HG03565 (cell line): ENCODE measurements around the gene PRAMEF17.
"Not testable (repeated sequence)": the region's sequence is repeated elsewhere in the genome, so short reads cannot be mapped to it uniquely, and the experiment has no call there.

Source experiments
- ATAC-seq: cut with Tn5 transposase; IDR thresholded peaks from one replicate; pipeline ENCODE4 v1.9.1; 2021; ENCODE audit warnings: mild to moderate bottlenecking, moderate library complexity; ENCODE audit not compliant: unreplicated experiment

The PRAMEF17 gene, protein sequence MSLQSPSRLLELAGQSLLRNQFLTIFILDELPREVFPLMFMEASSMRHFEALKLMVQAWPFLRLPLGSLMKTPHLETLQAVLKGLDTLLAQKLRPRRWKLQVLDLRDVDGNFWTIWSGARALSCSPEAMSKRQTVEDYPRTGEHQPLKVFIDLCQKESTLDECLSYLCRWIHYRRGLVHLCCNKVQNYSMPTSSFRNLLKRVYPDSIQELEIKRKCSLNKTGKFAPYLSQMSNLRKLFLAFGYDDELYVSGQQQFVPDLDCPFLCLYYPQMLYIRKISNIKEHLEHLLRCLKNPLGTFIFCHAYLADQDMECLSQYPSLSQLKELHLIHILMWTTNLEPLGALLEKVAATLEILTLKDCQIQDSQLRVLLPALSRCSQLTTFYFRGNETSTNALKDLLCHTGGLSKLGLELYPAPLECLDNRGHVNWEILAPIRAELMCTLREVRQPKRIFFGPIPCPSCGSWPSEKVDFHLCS

DNA sequence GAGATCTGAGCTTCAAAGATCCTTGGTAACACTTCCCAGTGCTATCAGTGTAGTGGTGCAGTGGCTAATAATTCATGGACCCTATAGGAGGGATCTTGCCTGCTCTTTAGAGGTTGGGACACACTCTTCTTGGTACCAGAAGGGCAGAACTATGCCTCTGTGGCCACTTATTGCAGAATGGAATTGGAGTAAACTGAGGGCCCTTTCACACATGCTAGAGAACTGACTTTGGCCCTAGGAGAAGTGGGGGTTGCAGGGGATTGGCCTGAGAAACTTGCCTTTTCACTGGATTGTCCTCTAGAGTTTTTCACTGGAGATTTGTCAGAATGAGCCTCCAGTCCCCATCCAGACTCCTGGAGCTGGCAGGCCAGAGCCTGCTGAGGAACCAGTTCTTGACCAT, at the start of gene PRAMEF17:
PRAMEF17 (plus strand) TSS at position 301 of the 400 bp plus-strand sequence; CDS start at position 327, 26 bp downstream.
- ATAC-seq: not testable (repeated sequence)

DNA sequence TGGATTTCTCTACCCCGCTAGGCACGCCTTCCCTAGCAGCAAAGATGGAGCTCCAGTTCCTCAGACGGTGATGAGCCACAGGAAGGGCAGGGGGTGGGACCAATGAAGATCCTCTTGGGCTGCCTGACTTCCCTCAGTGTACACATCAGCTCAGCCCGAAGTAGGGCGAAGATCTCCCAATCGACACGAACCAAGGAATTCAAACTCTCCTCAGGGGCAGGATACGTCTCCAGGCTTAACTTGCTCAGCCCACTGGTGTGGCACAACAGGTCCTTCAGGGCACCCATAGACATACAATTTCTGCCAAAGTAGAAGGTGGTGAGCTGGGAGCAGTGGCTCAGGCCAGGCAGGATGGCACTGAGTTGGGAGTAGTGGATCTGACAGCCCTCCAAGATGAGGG, 46.9 kb upstream of the PRAMEF17 start:
- not testable (repeated sequence) for ATAC-seq

DNA sequence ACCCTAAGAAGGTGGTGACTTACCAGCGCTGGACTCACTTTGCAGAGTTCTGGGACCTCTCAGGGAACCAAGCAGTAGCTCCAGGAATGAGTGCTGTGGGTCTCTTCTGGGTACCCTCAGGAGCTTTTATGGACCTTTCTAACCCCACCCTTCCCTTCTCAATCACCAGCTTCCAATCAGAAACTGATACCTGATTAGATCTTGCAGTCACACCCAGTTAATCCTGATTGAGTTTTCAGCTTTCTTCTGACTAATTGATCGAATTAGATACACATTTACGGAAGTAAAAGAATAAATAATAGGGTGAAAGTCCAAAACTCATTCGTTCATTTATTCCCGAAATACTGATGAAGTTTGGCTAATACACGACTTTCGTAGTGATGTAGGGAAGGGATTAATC, 42.4 kb upstream of the PRAMEF17 start, which contains the start of gene PRAMEF14:
PRAMEF14 (minus strand) TSS at position 101 of the 400 bp plus-strand sequence. CDS start 1,820 bp downstream, outside the sequence.
- ATAC-seq: not testable (repeated sequence)

DNA sequence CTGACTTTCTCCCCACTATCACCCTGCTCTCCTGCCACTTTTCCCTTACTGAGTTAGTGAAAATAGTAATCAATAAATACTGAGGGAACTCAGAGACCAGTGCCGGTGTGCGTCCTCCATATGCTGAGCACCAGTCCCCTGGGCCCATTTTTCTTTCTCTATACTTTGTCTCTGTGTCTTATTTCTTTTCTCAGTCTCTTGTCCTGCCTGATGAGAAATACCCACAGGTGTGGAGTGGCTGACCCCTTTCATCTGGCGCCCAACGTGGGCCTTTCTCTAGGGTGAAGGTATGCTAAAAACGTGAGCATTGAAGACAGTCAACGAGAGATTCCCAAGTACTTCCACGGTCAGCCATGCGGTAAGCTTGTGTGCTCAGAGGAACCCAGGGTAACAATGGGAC, 36.0 kb upstream of the PRAMEF17 start:
- not testable (repeated sequence) for ATAC-seq

DNA sequence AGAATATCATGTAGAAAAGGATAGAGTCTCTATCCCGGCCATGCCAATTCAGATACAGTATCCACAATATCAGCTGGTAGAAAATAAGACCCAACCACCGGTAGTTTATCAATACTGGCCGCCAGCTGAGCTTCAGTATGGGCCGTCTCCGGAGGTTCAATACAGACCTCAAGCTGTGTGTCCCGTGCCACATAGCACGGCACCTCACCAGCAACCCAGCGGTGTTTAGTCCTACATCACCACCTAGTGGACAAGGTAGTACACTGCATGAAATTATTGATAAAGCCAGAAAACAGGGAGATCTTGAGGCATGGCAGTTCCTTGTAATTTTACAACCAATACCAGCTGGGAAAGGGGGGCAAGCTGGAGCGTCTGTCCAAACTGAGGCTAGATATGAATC, 35.0 kb upstream of the PRAMEF17 start:
- ATAC-seq: not testable (repeated sequence)

DNA sequence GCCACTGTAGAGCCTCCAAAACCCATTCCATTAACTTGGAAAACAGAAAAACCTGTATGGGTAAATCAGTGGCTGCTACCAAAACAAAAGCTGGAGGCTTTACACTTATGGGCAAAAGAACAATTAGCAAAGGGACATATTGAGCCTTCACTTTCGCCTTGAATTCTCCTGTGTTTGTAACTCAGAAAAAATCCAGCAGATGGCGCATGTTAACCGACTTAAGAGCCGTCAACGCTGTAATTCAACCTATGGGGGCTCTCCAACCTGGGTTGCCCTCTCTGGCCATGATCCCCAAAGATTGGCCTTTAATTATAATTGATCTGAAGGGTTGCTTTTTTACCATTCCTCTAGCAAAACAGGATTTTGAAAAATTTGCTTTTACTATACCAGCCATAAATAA, 32.7 kb upstream of the PRAMEF17 start:
- not testable (repeated sequence) for ATAC-seq

DNA sequence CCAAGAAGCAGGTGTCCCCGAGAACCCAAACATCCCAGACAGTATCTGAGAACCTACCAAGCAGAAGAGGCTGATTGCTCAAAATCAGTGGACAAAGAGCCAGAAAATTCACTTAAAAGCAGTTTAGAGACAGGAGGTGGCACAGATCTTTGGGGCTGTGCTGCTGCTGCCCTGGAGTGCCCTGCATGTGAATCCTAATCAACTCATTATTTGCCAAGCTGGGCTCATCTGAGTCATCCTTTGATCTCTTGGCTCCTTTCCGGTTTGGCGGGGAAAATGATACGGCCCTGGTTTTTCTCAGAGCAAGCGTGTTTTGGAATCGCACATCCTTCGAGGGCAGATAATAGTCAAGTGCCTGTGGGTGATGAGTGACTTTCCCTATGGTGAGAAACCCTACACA, 27.1 kb upstream of the PRAMEF17 start:
- not testable (repeated sequence) for ATAC-seq

DNA sequence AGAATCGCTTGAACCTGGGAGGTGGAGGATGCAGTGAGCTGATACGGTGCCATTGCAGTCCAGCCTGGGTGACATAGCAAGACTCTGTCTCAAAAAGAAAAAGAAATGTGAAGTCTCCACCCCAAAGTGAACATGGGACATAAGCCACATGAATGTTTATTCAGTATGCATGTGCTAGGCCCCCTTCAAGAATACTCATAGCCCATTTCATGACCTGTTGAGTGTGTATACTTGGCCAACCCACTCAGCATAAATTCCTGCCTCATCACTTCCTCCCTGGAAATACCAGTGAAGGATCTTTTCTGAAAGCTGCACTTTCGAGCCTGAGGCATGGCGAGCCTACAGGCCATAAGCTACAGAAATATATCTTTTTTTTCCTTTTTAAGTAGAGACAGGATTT, 24.5 kb upstream of the PRAMEF17 start:
- ATAC-seq: not testable (repeated sequence)

DNA sequence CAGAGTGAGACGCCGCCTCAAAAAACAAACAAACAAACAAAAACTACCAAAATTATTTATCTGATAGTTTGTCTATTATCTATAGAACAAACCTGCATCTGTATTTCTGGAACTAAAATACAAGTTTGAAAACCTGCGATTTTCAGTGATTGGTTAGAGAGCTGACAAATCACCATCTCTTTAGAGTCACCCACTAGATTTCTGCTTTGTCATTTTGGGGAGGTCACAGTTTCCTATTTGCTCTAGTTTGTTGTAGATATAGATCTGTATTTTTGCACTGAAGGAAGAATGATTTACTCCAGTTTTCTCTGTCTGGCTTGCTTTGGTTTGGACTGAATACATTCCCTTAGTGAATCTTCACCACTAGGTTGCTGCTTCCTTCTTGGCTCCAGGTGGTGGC, 22.9 kb upstream of the PRAMEF17 start:
- not testable (repeated sequence) for ATAC-seq

DNA sequence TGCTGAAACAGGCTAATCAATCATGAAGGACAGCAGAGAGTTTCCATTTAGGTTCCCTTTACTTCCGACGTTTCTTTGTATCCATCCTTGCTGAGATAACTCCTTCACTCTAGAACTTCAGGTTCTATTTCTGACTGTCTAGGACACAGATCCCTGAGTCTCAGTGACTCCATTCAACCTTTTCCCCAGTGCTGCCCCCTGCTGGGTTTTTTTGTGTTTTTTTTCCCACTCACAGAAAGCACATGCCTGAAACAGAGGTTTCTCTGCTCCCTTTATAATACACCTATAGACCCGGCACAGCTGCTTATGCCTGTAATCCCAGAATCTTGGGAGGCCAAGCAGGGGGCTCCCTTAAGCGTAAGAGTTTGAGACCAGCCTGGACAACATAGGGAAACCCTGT, 20.9 kb upstream of the PRAMEF17 start:
- not testable (repeated sequence) for ATAC-seq

DNA sequence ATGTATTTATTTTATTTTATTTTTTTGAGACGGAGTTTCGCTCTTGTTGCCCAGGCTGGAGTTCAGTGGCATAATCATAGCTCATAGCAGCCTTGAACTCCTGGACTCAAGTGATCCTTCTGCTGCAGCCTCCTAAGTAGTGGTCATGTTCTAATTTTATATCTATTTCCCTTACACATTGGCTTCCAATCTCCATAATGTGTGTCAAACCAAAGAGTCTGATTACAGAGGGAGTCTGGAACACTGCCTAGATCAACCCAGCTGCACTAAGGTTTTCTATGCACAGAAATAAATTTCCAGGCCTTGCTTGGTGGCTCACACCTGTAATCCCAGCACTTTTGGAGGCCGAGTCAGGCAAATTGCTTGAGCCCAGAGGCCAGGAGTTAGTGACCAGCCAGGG, 10.4 kb upstream of the PRAMEF17 start:
- not testable (repeated sequence) for ATAC-seq

DNA sequence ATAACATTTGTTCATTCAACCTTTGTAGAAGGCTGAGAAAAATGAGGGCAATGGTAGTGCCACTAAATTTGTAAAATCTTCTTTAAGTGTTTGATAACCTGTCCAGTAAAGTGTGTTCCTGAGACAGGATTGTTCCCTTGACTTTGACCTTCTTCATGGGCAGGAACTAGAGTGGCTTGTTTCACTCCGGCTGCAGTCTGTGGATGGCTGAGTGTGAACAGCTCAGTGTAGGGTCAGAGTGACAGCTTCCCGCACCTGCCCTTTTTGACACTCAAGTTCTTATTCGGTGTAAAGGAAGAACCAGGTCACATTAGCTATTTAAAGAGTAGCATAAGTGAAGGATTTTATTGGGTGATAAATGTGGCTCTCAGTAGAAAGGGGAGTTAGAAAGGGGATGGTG, 9.1 kb upstream of the PRAMEF17 start:
- ATAC-seq: not testable (repeated sequence)

DNA sequence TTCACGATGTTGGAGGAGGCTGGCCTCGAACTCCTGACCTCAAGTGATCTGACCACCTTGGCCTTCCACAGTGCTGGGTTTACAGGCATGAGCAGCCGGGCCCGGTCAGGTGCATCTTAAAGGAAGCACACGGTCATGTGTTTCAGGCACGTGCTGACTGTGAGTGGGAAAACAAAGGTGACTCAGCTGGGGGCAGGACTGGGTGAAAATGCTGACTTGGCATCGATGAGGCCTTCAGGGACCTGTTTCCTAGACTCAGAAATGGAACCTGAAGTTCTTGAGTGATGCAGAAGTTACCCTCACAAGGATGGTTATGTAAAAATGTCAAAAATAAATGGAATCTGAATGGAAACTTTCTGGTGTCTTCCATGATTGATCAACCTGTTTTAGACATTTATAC, 3.6 kb downstream of the PRAMEF17 start:
- ATAC-seq: not testable (repeated sequence)

DNA sequence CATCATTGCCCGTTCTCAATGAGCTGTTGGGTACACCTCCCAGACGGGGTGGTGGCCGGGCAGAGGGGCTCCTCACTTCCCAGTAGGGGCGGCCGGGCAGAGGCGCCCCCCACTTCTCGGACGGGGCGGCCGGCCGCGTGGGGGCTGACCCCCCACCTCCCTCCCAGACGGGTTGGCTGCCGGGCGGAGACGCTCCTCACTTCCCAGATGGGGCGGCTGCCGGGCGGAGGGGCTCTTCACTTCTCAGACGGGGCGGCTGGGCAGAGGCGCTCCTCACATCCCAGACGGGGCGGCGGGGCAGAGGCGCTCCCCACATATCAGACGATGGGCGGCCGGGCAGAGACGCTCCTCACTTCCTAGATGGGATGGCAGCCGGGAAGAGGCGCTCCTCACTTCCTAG, 5.3 kb downstream of the PRAMEF17 start:
- ATAC-seq: not testable (repeated sequence)

DNA sequence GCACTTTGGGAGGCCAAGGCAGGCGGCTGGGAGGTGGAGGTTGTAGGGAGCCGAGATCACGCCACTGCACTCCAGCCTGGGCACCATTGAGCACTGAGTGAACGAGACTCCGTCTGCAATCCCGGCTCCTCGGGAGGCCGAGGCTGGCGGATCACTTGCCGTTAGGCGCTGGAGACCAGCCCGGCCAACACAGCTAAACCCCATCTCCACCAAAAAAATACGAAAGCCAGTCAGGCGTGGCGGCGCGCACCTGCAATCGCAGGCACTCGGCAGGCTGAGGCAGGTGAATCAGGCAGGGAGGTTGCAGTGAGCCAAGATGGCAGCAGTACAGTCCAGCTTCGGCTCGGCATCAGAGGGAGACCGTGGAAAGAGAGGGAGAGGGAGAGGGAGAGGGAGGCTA, 5.9 kb downstream of the PRAMEF17 start:
- not testable (repeated sequence) for ATAC-seq

DNA sequence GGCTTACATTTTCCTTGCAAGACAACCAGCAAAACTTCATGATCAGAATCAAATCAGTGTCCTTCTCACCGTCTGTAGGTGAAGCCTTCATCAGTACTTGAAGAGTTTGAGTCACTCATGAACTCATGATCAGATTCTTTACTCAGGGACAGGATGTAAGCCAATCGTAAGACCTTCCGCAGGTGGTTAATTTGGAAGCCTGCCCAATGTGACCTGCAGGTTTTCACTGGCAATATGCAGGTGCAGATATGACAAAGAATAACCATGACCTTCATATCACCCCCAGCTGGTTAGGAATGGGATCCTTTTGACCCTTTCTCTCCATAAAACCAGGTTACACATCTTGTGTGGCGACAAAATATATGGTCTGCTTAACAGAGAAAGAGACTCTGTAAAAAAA, 18.4 kb downstream of the PRAMEF17 start:
- ATAC-seq: no peak

DNA sequence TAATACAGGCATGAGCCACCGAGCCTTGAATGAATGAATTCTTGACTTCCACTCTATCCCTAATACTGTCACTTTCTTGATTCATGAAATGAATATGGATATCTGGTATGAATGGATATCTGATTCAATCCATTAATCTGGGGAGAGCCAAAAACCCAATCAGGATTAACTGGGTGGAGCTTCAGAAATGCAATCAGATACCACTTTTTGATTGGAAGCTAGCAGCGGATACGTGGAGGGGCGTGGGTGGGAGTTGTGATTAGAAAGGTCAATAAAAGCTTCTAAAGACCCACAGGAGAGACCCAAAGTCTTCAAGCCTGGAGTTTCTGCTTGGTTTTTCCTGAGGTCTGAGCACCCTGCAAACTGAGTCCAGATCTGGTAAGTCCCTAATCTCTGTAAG, 20.7 kb downstream of the PRAMEF17 start, which contains the start of gene PRAMEF20:
PRAMEF20 (plus strand) TSS at position 301 of the 400 bp plus-strand sequence. CDS start 5,905 bp downstream, outside the sequence.
- ATAC-seq: not testable (repeated sequence)

DNA sequence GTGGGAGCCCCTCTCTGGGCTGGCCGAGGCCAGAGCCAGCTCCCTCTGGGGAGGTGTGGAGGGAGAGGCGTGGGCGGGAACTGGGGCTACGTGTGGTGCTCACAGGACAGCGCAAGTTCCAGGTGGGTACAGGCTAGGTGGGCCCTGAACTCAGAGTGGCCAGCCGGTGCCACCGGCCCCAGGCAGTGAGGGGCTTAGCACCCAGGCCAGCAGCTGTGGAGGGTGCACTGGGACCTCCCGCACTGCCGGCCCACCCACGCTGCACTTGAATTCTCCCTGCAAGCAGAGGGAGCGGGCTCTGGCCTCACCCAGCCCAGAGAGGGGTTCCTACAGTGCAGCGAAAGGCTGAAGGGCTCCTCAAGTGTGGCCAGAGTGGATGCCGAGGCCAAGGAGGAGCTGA, 41.1 kb downstream of the PRAMEF17 start:
- ATAC-seq: no peak

DNA sequence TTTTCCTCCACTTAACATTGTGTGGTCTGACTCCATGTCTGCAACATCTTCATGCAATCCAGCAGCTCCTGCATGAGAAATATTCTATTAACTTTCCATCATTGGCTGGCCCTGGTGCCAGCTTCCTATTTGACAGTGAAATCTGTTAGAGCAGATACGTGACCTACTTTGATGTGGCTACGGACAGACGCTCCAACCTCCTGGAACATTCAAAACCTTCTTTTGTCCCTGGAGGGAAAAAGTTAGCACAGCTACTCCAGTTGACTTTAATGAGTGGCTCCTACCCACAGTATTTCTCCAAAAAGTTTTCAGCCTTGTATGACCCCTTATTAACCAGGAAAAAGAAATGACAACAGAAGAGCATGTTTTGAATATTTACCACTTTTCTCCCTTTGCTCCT, 42.8 kb downstream of the PRAMEF17 start:
- ATAC-seq: no peak

DNA sequence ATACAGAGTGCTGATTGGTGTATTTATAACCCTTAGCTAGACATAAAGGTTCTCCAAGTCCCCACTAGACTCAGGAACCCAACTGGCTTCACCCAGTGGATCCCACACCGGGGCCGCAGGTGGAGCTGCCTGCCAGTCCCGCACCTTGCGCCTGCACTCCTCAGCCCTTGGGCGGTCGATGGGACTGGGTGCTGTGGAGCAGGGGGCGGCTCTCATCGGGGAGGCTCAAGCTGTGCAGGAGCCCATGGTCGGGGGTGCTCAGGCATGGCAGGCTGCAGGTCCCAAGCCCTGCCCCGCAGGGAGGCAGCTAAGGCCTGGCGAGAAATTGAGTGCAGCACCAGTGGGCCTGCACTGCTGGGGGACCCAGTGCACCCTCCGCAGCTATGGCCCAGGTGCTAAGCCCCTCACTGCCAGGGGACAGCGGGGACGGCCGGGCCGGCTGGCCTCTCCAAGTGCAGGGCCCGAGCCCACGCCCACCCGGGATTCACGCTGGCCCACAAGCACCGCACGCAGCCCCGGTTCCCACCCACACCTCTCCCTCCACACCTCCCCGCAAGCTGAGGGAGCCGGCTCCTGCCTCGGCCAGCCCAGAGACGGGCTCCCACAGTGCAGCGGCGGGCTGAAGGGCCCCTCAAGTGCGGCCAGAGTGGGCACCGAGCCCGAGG, 44.4 kb downstream of the PRAMEF17 start:
- ATAC-seq: not testable (repeated sequence)

DNA sequence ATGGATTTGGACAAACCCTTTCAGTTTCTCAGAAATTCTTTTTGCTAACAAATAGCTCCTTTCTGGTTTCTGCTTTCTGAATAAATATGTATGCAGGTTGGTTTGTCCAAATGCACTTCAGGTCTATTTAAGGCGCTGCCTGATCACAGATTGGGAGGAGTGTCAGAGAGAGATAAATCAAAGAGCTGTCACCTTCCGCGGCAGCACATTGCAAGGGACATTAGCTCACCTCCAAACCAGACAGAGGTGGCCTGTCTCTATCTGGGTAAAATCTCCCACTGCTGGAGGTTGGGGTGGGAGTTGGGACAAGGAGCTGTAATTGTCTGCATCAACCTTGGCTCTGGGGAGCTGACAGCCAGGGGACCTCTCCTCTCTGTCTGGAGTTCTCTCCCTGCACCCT, 46.0 kb downstream of the PRAMEF17 start:
- no peak for ATAC-seq
